EL (cell line): Measurements from ENCODE around the gene ZFP3.
"Not testable (repeated sequence)": the region's sequence is repeated elsewhere in the genome, so short reads cannot be mapped to it uniquely, and the experiment has no call there.

ENCODE experiments used
- DNase-seq: peaks from one replicate; pipeline ENCODE4 v3.0.0-alpha.2; 2016

Gene ZFP3

DNA sequence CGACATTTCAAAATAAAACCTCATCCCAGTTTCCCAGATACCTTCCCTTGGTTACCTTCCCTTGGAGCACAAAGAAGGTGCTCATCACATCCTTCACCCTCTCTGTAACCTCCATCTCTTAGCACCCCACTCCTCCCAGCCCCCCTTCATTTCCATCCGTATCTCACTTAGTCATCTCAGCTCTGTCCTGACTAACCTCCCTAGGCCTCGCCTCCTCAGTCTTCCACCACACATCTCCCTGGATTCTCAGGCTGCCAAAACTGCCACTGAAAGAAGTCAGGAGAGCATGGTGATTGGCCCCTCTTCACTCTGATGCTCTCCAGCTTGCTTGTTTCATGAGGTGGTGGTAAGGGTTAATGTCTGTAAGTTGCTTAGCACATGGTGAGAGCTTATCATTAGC is 2.3 kb downstream of the ZFP3 start:
- no peak for DNase-seq

DNA sequence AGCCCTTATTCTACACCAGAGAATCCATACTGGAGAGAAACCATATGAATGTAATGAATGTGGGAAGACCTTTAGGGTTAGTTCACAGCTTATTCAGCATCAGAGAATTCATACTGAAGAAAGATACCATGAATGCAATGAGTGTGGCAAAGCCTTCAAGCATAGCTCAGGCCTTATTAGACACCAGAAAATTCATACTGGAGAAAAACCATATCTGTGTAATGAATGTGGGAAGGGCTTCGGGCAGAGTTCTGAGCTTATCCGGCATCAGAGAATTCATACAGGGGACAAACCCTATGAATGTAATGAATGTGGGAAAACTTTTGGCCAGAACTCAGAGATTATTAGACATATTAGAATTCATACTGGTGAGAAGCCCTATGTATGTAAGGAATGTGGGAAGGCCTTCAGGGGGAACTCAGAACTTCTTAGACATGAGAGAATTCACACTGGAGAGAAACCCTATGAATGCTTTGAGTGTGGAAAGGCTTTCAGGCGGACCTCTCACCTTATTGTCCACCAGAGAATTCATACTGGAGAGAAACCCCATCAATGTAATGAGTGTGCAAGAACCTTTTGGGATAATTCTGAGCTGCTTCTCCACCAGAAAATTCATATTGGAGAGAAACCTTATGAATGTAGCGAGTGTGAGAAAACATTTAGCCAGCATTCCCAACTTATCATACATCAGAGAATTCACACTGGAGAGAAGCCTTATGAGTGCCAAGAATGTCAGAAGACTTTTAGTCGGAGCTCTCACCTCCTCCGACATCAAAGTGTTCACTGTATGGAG is 14.1 kb downstream of the ZFP3 start:
- DNase-seq, result no peak

DNA sequence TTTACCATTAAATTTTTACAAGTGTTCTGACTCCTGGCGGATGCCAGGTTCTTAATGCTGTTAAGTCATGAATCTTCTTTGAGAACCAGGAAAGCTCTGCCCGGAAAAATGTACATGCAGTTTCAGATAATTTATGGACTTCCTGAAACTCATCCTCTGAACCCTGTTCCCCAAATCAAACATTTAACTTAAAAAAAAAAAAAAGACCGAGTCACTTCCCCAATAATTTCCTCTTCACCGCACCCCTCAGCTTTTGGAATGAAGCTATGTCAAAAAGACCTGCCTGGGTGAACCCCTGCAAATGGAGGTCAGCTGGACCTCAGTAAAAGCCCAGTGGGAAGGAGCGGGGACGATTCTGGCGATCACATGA is 18.4 kb downstream of the ZFP3 start:
- DNase-seq, result no peak

DNA sequence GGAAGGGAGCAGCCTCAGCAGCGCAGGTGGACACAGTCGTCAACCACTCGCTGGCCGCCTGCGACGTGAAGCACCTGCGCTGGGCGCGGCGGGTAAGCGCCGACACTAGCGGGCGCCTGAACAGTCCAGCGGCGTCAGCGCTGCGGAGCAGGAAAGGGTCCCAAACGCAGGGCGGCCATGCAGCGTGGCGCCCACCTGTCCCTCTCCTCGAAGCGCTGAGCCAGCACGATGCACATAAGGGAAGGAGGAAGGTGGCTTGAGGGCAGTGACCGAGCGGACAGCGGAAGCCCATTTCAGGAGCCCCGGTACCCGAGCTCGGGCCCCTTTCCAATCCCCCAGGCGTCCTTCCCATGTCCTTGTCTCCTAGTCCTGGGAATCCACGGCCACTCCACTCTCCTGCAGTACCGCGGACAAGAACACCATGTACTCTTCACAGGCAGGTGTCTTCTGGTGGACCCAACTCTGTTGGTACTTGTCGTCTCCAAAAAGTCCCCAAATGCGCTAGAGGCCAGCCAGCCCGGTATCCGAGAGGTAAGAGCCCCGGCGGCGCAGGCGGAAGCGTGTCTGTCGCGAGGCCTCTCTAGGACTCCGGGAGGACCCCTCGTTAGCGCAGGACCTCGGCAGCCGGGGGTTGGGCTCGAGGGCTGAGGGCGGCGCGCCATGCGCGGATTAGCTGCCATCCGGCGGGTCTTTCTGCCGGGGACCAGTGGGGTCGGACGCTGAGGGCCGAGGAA is 19.0 kb downstream of the ZFP3 start:
- DNase-seq, result no peak

DNA sequence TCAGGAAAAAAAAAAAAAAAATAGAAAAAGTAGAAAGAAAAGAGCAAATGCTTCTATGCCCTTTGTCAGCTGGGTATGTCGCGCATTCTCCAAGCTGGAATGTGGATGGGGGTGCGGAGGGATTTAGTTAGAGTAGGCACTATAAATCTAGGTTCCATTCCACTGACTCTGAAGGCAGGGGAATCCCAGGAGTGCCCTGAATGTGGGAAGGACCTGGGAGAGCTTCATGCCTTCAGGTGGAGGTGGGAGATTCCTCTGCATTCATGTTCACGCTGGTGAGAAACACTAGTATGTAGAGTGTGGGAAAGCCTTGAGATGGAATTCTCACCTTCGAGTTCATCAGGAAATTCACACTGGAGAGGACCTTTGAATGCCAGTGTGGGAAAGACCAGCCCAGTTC is 21.0 kb downstream of the ZFP3 start:
- DNase-seq, result no peak

DNA sequence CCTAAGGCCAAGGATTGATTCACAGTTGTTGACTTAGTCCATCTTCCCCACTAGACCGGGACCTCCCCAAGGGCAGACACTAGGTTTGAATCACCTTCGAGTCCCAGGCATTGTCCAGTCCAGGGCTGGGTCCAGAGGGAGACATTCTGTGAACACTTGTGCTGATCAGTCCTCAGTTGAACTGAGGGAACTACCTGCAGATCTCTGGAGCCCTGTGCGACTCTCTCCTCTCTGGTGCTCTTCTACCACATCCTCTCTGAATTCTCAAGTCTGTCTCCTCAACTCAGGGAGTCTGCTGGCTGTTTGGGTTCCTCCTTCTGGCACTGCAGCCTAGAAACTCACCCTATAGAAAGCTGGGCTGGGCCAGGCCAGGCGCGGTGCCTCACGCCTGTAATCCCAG is 22.6 kb downstream of the ZFP3 start:
- no peak for DNase-seq

DNA sequence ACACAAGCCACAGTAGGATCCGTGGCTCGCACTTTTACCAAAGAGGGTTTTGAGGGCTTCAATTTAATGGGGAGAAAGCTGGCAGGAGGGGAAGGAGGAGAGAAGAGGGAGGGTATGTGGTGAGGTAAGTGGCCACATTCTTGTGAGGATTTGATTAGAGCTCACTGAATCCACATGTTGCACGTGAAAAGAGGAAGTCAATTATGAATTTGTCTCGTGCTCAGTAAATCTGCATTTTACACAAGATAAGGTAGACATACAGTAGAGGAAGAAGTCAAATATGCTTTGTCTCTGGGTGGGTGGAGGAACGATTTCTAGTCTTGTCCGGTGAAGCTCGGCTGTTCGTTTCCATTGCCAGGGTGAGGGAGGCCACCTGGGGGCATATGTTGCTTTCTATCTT is 32.5 kb downstream of the ZFP3 start:
- DNase-seq, result no peak

DNA sequence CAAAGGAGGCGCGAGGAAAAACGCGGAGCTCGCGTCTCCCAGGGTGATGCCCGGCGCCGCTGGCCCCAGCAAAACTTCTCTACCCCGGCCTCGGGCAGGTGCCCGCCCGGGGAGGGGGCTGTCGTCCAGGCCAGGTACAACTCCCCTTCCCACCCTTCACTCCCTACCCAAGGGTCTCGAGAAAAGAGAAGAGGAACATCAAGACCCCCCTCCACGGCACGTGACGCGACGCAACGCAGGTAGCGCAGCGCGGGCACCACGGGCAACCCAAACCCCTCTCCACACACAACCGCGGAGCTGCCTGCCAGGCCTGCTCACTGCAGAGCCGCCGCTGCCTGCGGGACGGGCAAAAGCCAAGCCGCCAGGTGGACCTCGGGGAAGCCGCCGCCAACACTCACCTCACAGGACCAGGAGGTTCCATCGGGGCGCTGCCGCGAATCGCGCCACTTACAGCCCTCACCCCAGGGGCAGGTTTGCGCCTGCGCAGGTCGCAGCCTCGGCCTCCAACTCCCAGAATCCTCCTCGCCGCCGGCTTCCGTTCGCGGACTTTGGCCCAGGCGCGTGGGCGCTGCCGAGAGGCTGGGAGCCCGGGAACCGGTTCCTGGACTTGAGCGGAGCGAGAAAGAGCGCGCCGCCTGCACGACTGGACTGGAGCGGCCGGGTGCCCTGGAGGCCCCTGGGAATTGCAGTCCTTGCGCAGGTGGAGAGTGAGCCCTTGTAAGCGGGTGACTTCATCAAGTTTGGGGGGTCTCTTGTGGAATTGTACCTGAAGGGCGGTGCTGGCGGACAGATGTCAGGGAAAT is 33.3 kb downstream of the ZFP3 start, which contains the start of gene ZNF232:
Gene ZNF232, minus strand, starts transcription at position 477 of the 803 bp plus-strand sequence. Its CDS starts 56 bp downstream, at position 421.
- DNase-seq, result peak; percentile 94

DNA sequence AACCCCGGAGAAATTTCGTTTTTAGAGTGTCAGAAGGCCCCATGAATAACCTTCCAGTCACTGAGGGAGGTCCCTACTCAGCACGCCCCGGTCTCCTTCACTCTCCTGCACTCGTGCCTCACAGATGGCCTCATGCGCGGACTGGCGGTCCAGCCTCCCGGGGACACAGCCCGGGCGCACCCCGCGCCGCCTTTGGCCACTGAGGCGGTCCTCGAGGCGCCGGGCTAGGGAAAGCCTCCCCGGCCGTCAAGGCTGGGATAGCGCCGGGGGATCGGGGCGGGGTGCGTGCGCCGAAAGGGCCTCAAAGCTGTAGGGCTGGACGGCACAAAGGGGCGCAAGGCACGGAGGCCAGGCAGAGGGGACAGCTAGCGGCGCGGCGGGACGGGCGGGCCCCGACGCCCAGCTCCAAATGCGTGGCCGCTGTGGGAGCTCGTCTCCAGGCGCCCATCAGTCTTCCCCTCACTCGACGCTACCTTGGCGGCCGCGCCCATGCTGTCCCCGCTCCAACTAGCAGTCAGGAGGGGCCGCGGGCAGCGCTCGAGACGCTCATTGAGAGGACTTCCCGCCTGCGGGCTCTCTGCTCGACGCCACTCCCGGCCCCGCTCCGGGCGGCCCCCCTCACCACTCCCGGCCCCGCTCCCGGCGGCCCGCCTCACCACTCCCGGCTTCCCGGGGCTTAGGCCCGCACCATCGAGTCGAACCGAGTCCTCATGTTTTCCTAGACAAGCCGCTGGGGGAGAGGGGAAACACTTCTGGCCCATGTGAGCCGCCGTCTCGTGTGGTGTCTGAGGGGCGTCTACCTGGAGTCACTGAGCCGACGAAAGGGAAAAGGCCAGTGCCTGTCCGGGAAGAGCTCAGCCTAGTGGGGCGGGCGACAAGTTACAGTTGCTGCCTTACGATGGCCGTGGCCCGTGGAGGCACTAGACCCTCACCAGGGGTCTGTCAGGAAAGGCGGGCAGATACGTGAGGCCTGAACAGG is 37.7 kb downstream of the ZFP3 start, which contains the start of gene USP6:
Gene USP6, plus strand, starts transcription at position 360 of the 979 bp plus-strand sequence. CDS start 14,336 bp downstream, outside the sequence.
- no peak for DNase-seq

DNA sequence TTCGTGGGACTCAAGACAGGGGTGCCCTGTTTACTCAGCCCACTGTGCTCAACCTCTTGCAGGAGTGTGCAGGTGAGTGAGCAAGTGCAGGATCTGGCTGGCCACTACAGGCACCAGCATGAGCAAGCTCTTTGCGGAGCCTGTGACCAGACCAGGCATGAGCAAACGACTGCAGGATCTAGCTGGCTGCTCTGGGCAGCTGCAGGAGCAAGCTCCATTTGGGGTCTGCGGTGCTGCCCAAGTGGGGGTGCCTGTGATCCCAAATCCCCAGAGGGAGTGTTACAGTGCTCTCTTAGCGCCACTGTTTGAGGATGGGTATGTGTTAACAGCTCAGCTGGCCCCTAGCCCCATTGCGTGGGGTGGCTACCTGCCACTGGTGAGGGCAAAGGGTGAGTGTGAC is 40.0 kb downstream of the ZFP3 start:
- DNase-seq, result no peak

DNA sequence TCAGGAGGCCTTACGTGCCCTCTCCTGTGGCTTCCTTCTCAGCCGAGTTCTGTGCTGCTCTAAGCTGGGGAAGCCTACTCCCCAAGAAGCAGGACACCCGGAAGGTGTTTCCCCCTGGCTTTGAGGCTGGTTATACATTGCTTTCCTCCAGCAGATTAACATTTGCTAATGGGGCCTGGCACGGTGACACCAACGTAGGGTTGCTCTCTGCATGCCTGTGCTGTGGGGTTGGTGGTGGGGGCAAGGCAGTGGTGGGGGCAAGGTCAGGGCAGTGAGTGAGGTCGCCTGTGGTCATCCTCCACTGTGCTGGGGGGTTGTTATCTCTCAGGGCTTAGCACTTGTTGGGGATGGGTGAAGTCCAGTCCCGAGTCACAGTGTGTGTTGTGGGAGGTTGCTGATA is 41.8 kb downstream of the ZFP3 start:
- no peak for DNase-seq

DNA sequence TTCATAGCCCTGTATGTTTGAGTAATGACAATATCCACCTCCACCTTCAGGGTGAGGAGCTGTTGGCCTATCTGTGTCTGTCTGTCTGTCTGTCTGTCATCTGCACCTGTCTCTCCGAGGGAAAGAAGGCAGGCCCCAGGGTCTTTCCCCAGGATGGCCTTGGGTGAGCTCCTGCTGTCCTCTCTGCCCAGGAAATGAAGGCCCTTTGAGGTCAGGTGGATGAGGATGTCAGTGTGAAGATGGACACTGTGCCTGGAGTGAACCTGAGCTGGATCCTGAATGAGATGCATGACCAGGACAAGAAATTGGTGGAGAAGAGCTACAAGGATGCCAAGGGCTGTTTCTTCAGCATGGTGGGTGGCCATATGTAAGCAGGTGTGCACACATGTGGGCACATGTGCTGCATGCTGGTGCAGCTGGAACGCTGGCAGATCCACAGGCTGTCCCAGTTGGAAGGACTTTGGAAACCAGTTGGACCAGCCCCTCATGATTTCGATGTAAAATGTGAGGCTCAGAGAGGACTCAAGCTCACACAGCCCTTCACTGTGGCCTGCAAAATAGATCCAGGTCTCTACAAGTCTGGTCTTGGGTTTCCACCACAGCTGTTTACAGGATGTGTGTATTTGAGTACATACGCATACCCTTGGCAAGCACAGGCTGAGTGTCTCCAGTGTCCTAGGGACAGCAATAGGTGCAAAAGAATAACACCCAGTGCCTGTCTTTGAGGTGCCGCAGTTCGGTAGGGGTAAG is 42.3 kb downstream of the ZFP3 start:
- not testable (repeated sequence) for DNase-seq

DNA sequence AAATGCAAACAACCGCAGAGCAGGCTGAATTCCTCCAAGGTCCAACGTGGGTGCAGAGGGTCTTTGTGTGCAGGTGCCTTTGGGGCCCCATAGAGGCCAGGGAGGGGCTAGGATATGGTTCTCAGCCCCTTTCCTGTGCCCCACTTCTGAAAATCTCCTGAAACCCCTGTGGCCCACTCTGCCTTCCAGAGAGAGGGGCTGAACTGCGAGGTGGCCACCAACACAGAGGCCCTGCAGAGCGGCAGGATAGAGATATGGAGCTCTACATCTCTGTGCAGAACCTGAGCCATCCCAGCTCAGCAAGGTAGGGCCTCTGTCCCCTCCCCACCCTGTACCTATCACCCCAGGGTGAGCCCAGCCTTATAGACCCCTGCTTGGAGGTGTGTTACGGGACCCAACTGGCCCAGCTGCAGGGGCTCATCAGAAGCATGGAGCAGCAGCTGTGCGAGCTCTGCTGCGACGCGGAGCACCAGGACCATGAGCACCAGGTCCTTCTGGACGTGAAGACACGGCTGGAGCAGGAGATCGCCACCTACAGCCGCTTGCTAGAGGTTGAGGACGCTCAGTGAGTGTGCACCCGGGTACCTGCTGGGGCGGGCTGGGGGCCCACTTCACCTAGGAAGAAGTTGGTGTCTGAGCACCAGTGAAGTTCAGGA is 43.0 kb downstream of the ZFP3 start:
- DNase-seq, result no peak

DNA sequence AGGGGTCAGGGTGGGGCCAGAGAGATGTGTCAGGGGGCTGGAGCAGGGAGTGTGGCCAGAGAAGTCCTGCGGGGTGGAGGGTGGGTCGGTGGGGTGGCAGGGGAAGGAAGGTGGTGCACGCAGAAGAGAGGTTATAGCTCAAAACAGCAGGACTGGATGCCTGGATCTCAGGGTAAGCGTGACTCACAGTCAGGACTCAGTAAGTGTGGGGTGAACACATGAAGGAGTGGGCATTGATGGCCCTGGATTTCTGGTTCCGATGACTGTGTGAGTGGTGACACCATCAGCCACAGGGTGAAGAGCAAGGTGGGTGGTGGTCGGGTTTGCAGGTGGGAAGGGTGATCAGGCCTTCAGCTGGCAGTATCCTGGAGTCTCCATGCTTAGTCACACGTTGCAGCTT is 43.8 kb downstream of the ZFP3 start:
- not testable (repeated sequence) for DNase-seq

DNA sequence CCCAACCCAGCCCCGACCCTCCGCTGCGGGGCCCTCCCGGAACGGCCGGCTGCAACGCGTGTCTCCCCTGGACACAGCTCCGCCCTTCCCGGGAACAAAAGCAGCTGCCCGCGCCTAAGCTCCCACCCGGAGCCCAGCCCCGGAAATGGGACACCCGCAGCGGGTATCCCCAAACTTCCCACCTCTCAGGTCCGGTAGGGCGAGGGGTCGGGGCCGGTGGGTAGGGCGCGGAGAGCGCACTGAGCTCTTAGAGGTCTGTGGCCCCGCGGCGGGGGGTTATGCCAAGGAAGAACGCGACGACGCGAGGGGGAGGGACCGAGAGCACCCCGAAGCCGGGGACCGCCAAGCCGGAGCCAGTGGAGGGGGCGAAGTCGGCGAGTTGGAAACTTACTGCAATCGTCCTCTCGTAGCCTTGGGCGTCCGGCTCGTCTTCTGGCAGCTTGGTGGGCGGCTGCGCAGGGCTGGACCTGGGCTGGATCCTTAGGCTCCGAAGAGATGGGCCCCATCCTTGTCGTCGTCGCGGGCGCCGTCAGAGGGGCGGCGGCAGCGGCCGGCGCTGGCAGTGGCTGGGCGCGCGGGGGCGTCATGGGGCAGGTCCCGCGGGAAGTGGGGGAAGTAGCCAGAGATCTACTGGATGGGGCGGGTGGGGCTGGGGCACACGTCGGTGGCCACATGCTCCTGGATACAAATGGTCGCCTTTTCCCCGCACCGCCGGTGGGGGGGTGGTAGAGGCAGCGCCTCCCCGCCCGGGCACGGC is 44.5 kb downstream of the ZFP3 start:
- DNase-seq, result peak; percentile 30

DNA sequence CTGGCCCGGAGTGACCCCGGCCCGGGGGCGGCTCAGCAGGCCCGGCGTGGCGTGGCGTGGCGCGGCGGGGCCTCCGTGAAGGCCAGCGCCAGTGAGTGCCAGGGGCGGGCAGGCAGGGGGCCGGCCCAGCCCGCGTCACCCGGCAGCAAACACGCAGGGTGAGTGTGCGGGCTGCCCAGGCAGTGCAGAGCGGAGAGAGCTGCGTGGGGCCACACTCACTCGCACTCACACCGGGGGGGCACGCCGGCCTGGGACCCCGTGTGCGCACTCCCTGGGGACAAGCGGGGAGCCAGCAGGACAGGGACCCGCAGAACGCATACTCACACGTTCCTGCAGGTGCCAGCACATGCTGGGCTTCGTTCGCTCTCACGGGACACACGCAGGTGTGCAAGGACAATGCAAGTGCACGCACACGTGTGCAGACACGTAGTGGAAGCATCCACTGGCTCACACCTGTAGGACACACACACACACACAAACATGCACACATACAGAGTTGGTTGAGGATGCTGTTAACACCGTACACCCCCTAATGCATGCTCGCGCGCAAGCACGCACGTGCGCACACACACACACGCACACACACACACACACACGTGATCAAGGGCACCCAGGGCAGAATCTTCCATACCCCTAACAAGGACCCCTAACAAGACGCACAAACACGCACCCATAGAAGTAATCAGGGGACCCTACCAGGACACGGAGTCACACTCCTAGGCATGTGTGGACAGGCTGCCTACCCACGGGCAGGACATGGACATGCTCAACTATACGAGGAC is 45.3 kb downstream of the ZFP3 start:
- no peak for DNase-seq

DNA sequence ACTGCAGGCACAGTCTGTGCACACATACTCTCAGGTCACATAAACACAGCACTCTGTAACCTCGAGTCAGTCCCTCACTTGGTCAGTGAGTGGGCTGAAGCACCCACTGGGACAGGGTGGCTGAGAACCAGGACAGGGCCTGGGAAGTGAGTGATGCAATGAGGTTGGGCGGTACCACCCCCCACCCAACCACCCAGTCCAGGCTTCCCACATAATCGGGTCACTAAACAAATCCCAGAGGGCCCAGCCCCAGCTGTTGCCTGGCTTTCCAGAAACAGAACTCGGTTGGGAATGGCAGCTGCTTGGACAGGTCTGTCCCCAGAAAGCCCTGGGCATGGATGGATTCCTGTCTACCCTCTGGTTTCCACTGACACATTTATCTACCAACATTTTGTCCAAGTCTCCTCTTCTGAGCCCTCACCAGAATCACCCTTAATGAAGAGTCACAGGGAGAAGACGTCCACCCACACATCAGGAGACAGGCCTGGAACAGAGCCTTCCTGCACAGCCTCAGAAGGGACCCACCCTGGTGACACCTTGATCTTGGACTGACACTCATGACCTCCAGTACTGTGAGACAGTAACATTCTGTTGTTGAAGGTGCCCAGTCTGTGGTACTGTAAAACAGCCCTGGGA is 46.0 kb downstream of the ZFP3 start:
- not testable (repeated sequence) for DNase-seq

DNA sequence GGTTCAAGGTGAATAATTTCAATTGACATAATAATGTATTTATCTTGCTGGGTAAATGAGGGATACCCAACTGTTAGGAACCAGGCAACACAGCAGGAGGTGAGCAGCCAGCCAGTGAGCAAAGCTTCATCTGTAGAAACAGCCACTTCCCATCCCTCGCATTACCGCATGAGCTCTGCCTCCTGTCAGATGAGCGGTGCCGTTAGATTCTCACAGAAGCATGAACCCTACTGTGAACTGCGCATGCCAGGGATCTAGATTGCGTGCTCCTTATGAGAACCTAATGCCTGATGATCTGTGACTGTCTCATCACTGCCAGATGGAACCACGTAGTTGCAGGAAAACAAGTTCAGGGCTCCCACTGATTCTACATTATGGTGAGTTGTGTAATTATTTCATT is 46.6 kb downstream of the ZFP3 start:
- DNase-seq, result not testable (repeated sequence)
